HG02970 (cell line): ENCODE results near the gene STX3.
"Not testable (repeated sequence)": the region's sequence is repeated elsewhere in the genome, so short reads cannot be mapped to it uniquely, and the experiment has no call there.

Experiments
- ATAC-seq: cut with Tn5 transposase; IDR thresholded peaks from one replicate; pipeline ENCODE4 v1.9.1; 2021; ENCODE audit warnings: mild to moderate bottlenecking, moderate library complexity, moderate number of reproducible peaks; ENCODE audit not compliant: unreplicated experiment, low FRiP score

The STX3 gene

GRCh38 chr11:59756845-59757244, 1.7 kb downstream of the STX3 start:
- ATAC-seq, result no peak

GRCh38 chr11:59758401-59759037, 3.3 kb downstream of the STX3 start:
- no peak for ATAC-seq

GRCh38 chr11:59759900-59760299, 4.7 kb downstream of the STX3 start:
- ATAC-seq, result no peak

GRCh38 chr11:59760771-59761170, 5.6 kb downstream of the STX3 start:
- no peak for ATAC-seq

- ATAC-seq, result no peak
Measured at GRCh38 chr11:59761993-59762392, 6.8 kb downstream of the STX3 start.

GRCh38 chr11:59765068-59765735, 10.0 kb downstream of the STX3 start:
- no peak for ATAC-seq

- ATAC-seq, result no peak
Measured at GRCh38 chr11:59766542-59767224, 11.5 kb downstream of the STX3 start.

- ATAC-seq, result no peak
Measured at GRCh38 chr11:59767225-59767611, 12.0 kb downstream of the STX3 start.

GRCh38 chr11:59769111-59769510, 13.9 kb downstream of the STX3 start:
- no peak for ATAC-seq

- ATAC-seq, result no peak
Measured at GRCh38 chr11:59769828-59770227, 14.7 kb downstream of the STX3 start.

GRCh38 chr11:59770319-59770718, 15.1 kb downstream of the STX3 start:
- ATAC-seq, result no peak

- no peak for ATAC-seq
Measured at GRCh38 chr11:59770869-59771268, 15.7 kb downstream of the STX3 start.

GRCh38 chr11:59771605-59772004, 16.4 kb downstream of the STX3 start:
- no peak for ATAC-seq

- no peak for ATAC-seq
Measured at GRCh38 chr11:59773083-59773440, 17.9 kb downstream of the STX3 start.

- no peak for ATAC-seq
Measured at GRCh38 chr11:59776210-59777066, 21.3 kb downstream of the STX3 start.

- no peak for ATAC-seq
Measured at GRCh38 chr11:59777104-59777503, 21.9 kb downstream of the STX3 start.

- ATAC-seq, result no peak
Measured at GRCh38 chr11:59778122-59778521, 22.9 kb downstream of the STX3 start.

GRCh38 chr11:59779487-59779886, 24.3 kb downstream of the STX3 start:
- ATAC-seq, result no peak

GRCh38 chr11:59782080-59782479, 26.9 kb downstream of the STX3 start:
- no peak for ATAC-seq

GRCh38 chr11:59783632-59784090, 28.5 kb downstream of the STX3 start:
- ATAC-seq, result no peak

- ATAC-seq, result not testable (repeated sequence)
Measured at GRCh38 chr11:59784441-59784840, 29.3 kb downstream of the STX3 start.
